Measurements from ENCODE around the gene GANAB.

The GANAB gene

DNA sequence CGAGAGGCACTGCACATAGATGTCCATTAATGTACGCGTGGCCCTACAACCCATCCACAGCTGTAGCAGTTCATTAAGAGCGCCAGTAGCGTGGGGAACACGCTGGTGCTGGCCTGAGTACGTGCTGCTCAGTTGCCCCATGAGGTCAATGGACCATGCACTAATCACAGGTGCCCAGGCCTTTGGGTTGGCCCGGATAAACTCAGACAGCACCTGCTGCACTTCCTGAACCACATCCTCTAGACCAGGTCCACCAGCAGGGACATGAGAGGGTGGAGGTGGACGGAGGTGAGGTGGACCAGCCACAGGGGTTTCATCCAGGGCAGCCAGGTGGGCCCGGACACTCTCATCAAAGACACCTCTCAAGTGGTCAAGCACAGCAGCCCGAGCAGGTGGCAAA is 3.1 kb upstream of the GANAB start:
- TF ChIP-seq SP1 (IDR thresholded peaks at IDR 0.05) = no peak
- TF ChIP-seq FOXM1 (IDR thresholded peaks at IDR 0.05; ENCODE audit: borderline replicate concordance) = no peak
- TF ChIP-seq TARDBP (IDR thresholded peaks at IDR 0.05) = no peak
- no peak for TF ChIP-seq NFRKB (IDR thresholded peaks at IDR 0.05)
- TF ChIP-seq CTBP1 (IDR thresholded peaks at IDR 0.05; ENCODE audit: borderline replicate concordance) = no peak
- TF ChIP-seq FOXA1 (IDR thresholded peaks at IDR 0.05) = no peak
- TF ChIP-seq L3MBTL2 (conservative IDR thresholded peaks at IDR 0.05) = no peak
- TF ChIP-seq, protein P1, sequence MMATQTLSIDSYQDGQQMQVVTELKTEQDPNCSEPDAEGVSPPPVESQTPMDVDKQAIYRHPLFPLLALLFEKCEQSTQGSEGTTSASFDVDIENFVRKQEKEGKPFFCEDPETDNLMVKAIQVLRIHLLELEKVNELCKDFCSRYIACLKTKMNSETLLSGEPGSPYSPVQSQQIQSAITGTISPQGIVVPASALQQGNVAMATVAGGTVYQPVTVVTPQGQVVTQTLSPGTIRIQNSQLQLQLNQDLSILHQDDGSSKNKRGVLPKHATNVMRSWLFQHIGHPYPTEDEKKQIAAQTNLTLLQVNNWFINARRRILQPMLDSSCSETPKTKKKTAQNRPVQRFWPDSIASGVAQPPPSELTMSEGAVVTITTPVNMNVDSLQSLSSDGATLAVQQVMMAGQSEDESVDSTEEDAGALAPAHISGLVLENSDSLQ (IDR thresholded peaks at IDR 0.05) = no peak
- no peak for TF ChIP-seq ELF4 (IDR thresholded peaks at IDR 0.05)
- TF ChIP-seq LEF1 (IDR thresholded peaks at IDR 0.05; ENCODE audit: borderline replicate concordance) = no peak
- no peak for TF ChIP-seq ZNF384 (IDR thresholded peaks at IDR 0.05)
- TF ChIP-seq FOXK2 (IDR thresholded peaks at IDR 0.05) = no peak
- TF ChIP-seq BHLHE40 (IDR thresholded peaks at IDR 0.05; ENCODE audit: borderline replicate concordance) = no peak
- TF ChIP-seq SUZ12 (IDR thresholded peaks at IDR 0.05) = no peak
- no peak for DNase-seq (ENCODE audit: extremely low spot score)
- POLR2A ChIA-PET = interaction anchor here (0.9 to 4.3 kb wide), 7 partner anchors 15 to 192 kb away, joined by 3 to 33 read pairs (median 4); partner anchors contain the start of genes C11orf98, CSKMT, LBHD1 and MTA2
- CTCF ChIA-PET = interaction anchor here (1.0 kb wide), 1 partner anchor 96 kb away, joined by 3 read pairs; no protein-coding TSS in a partner anchor

DNA sequence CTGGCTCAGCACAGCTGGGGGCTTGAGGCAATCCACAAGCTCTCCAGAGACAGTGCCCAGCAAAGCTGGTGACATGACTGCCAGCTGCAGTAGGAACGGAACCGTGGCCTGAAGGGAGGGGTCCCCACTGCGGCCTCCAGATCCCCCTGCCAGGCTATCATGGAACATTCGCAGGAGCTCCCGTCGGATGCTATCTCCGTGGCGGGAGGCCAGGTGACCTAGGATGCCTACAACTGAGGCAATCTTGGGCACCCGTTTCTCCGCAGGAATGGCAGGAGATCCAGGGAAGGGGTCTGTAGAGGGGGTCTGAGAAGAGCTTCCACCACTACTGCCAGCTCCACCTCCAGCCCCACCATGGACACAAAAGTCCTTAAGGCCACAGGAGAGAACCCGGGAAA is 2.6 kb upstream of the GANAB start:
- POLR2A ChIA-PET = interaction anchor here (1.0 to 4.3 kb wide), 6 partner anchors 16 to 192 kb away, joined by 3 to 33 read pairs (median 4); partner anchors contain the start of genes C11orf98, CSKMT, LBHD1 and MTA2
- CTCF ChIA-PET = no interaction called here
- no peak for DNase-seq (ENCODE audit: extremely low spot score)
- no peak for TF ChIP-seq SUZ12 (IDR thresholded peaks at IDR 0.05)
- no peak for TF ChIP-seq TARDBP (IDR thresholded peaks at IDR 0.05)
- TF ChIP-seq FOXA1 (IDR thresholded peaks at IDR 0.05) = no peak
- TF ChIP-seq BHLHE40 (IDR thresholded peaks at IDR 0.05; ENCODE audit: borderline replicate concordance) = no peak
- TF ChIP-seq HDGF (IDR thresholded peaks at IDR 0.05; ENCODE audit: borderline replicate concordance) = no peak
- no peak for TF ChIP-seq ELF4 (IDR thresholded peaks at IDR 0.05)
- no peak for TF ChIP-seq ZNF384 (IDR thresholded peaks at IDR 0.05)
- no peak for TF ChIP-seq CTBP1 (IDR thresholded peaks at IDR 0.05; ENCODE audit: borderline replicate concordance)
- TF ChIP-seq L3MBTL2 (conservative IDR thresholded peaks at IDR 0.05) = no peak
- TF ChIP-seq LEF1 (IDR thresholded peaks at IDR 0.05; ENCODE audit: borderline replicate concordance) = no peak
- TF ChIP-seq FOXK2 (IDR thresholded peaks at IDR 0.05) = no peak
- TF ChIP-seq NFRKB (IDR thresholded peaks at IDR 0.05) = no peak
- TF ChIP-seq ARNT (IDR thresholded peaks at IDR 0.05) = no peak
- no peak for TF ChIP-seq FOXM1 (IDR thresholded peaks at IDR 0.05; ENCODE audit: borderline replicate concordance)

DNA sequence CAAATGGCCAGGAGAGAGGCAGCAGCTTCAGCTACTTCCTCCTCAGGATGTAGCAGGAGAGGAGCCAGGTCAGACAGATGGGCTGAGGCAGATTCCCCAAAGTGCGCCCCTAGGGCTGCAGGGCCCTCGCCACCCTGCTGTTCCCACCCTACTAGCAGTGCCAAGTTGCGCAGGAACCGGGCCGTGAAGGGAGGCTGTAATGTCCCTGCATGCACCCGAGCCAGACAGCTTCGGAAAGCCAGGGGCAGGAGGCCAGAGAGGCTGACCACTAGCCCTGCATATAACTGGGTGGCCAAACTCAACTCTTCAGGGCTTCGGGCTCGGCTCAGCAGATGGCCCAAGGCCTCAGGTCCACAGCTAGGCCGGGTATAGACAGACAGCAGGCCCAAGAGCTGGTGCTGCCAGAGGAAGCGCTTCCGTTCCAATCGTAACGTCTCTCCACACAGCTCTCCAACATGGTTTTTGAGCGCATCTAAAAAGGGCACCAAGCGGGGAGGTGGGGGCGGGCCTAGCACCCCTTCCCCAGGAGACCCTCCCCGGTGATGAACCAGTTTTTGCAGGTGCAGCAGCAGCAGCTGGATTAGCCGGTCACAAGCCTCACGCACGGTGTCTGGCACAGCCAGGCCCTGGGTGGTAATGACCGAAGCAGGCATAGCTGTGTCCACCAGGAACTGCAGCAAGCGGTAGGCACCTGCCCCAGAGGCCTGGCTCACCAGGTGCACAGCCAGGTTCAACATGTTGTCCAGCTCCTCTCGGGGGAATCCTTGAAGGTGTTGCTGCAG is 2.0 kb upstream of the GANAB start:
- CTCF ChIA-PET = no interaction called here
- no peak for DNase-seq (ENCODE audit: extremely low spot score)
- POLR2A ChIA-PET = interaction anchor here (1.0 to 4.3 kb wide), 7 partner anchors 17 to 193 kb away, joined by 3 to 33 read pairs (median 4); partner anchors contain the start of genes B3GAT3, C11orf98, CSKMT and LBHD1
- TF ChIP-seq, protein P1 (IDR thresholded peaks at IDR 0.05) = no peak
- TF ChIP-seq FOXK2 (IDR thresholded peaks at IDR 0.05) (no peak), CTBP1 (IDR thresholded peaks at IDR 0.05; ENCODE audit: borderline replicate concordance) (no peak), BHLHE40 (IDR thresholded peaks at IDR 0.05; ENCODE audit: borderline replicate concordance) (no peak), NFRKB (IDR thresholded peaks at IDR 0.05) (no peak), ELF4 (IDR thresholded peaks at IDR 0.05) (no peak), TARDBP (IDR thresholded peaks at IDR 0.05) (no peak)

DNA sequence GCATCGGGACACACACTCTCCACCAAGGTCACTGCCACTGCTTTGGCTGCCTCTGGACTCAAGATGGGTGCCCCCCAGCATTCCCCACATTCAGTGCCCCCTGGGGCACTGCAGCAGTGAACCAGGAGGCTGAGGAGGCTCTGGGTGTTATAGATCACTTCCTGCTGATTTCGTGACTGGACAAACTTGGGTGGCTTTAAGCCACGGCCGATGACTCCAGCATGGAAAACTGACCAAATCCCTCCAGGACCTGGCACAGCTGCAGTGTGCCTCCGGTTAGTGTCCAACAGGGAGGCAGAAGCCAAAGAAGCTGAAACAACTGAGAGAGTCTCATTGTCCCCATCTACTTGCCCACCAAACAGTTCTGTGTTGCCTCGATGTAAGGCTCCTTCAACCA is 1.2 kb upstream of the GANAB start:
- TF ChIP-seq SP1 (IDR thresholded peaks at IDR 0.05) (no peak), ARNT (IDR thresholded peaks at IDR 0.05) (no peak), ZNF384 (IDR thresholded peaks at IDR 0.05) (no peak), LEF1 (IDR thresholded peaks at IDR 0.05; ENCODE audit: borderline replicate concordance) (no peak), FOXA1 (IDR thresholded peaks at IDR 0.05) (no peak), L3MBTL2 (conservative IDR thresholded peaks at IDR 0.05) (no peak)
- POLR2A ChIA-PET = interaction anchor here (1.0 to 4.3 kb wide), 7 partner anchors 17 to 106 kb away, joined by 3 to 33 read pairs (median 5); partner anchors contain the start of genes B3GAT3, C11orf98, CSKMT and EEF1G

DNA sequence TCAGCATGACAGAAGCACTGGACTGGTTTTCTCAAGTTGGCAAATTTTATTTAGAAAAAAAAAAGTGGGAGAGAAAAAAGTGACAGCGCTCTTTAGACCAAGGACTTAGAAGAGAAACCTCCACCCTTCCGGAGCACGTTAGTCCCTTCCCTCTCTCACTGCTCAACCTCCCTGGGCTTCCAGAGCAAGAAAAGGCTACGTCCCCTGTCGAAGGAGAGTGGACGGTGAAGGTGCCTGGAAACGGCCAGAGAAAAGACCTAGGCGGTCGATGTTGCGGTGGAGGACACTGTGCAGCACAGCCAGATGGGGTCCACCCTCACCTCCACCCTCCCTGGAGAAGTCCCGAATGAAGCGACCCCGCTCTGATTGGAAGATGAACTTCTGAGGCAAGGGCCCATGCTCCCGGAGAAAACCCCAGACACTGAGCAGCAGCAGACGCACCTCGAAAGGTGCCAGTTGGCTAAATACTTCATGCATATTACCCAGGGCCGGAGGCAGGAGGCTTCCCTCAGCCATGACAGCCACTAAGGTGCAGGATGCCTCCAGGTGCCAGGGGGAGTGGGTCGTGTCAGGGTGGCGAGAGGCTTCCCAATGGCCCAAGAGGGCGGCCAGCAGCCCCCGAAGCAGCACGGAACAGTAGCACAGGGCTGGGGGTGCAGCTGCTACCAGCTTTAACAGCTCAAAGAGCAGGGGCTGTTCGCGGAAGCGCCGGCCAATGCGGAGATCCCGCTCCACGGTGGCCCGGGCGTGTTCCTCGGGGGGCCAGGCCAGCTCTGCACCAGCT is 604 bp upstream of the GANAB start:
- CTCF ChIA-PET = no interaction called here
- DNase-seq (ENCODE audit: extremely low spot score) = no peak
- TF ChIP-seq SP1 (IDR thresholded peaks at IDR 0.05) = no peak
- no peak for TF ChIP-seq LEF1 (IDR thresholded peaks at IDR 0.05; ENCODE audit: borderline replicate concordance)
- no peak for TF ChIP-seq L3MBTL2 (conservative IDR thresholded peaks at IDR 0.05)
- TF ChIP-seq TARDBP (IDR thresholded peaks at IDR 0.05) = no peak
- no peak for TF ChIP-seq FOXM1 (IDR thresholded peaks at IDR 0.05; ENCODE audit: borderline replicate concordance)

More for the DNA sequence above, 1.2 kb upstream of the GANAB start:
- CTCF ChIA-PET = no interaction called here
- DNase-seq (ENCODE audit: extremely low spot score) = no peak

DNA sequence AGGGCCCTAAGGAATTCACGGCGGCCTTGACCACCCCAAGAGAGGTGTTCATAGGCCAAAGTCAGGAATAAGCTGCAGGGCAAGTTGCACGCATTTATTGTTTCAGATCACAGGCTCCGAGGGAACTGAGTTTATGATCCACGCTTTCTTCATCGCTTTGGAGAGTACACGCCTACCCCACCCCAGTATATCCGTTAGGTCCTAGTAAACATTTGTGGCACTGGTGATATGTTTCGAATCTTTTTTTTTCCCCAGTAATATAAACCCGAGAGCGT is 805 bp downstream of the GANAB start:
- DNase-seq (ENCODE audit: extremely low spot score) = no peak
- TF ChIP-seq LEF1 (IDR thresholded peaks at IDR 0.05; ENCODE audit: borderline replicate concordance) (no peak), ELF4 (IDR thresholded peaks at IDR 0.05) (no peak), L3MBTL2 (conservative IDR thresholded peaks at IDR 0.05) (no peak), ZNF384 (IDR thresholded peaks at IDR 0.05) (no peak), FOXK2 (IDR thresholded peaks at IDR 0.05) (no peak), SP1 (IDR thresholded peaks at IDR 0.05) (no peak), CTBP1 (IDR thresholded peaks at IDR 0.05; ENCODE audit: borderline replicate concordance) (no peak), BHLHE40 (IDR thresholded peaks at IDR 0.05; ENCODE audit: borderline replicate concordance) (no peak), TARDBP (IDR thresholded peaks at IDR 0.05) (no peak), HDGF (IDR thresholded peaks at IDR 0.05; ENCODE audit: borderline replicate concordance) (no peak), NFRKB (IDR thresholded peaks at IDR 0.05) (no peak), FOXM1 (IDR thresholded peaks at IDR 0.05; ENCODE audit: borderline replicate concordance) (no peak), FOXA1 (IDR thresholded peaks at IDR 0.05) (no peak), SUZ12 (IDR thresholded peaks at IDR 0.05) (no peak), ARNT (IDR thresholded peaks at IDR 0.05) (no peak)
- TF ChIP-seq, protein P1 (IDR thresholded peaks at IDR 0.05) = no peak
- ChIA-PET CTCF (interaction anchor here (1.1 kb wide), 1 partner anchor 103 kb away, joined by 3 read pairs; no protein-coding TSS in a partner anchor), POLR2A (interaction anchor here (0.8 to 4.3 kb wide), 13 partner anchors 9 to 108 kb away, joined by 3 to 33 read pairs (median 6); partner anchors contain the start of genes C11orf98, CSKMT, EEF1G and EML3)

More for the DNA sequence above, 604 bp upstream of the GANAB start:
- POLR2A ChIA-PET = interaction anchor here (0.6 to 4.3 kb wide), 16 partner anchors 9 to 107 kb away, joined by 3 to 33 read pairs (median 4); partner anchors contain the start of genes B3GAT3, C11orf98, CSKMT and EEF1G

Measured in HEK293T (cell line).